HL-60 (cell line): ENCODE results near the gene INO80C.

Experiments used
- DNase-seq, 2 experiments: peaks; one replicate each; pipeline ENCODE4 v3.0.0-alpha.2; 2010 to 2020; ENCODE audit warnings: low read depth in 1 of 2, low spot score in 1 of 2
- H3K27ac ChIP-seq: fragments of 250-450 bp; sonication (Bioruptor Pico); replicated peaks from 2 replicates; pipeline ENCODE4 v1.5.1; 2020; ENCODE audit warnings: mild to moderate bottlenecking, moderate library complexity
- H3K27me3 ChIP-seq: fragments of 250-450 bp; sonication (Bioruptor Pico); 2 replicates; pipeline ENCODE4 v1.5.1; 2021; ENCODE audit warnings: mild to moderate bottlenecking, moderate library complexity; ENCODE audit not compliant: insufficient read depth, poor library complexity, severe bottlenecking
- H3K4me3 ChIP-seq: replicated peaks from 2 replicates; pipeline ENCODE4 v1.5.1; 2011; ENCODE audit warnings: mild to moderate bottlenecking, control low read depth, low read length; ENCODE audit not compliant: insufficient read depth
- CTCF ChIP-seq: IDR thresholded peaks from one replicate; pipeline ENCODE4 v1.5.1; 2011; ENCODE audit warnings: low read length, control low read depth, inconsistent platforms; ENCODE audit not compliant: insufficient read depth
- GABPA ChIP-seq: IDR thresholded peaks from 2 replicates; pipeline ENCODE4 v1.6.1; 2012; ENCODE audit warnings: low read depth
- POLR2AphosphoS5 ChIP-seq: IDR thresholded peaks from 2 replicates; pipeline ENCODE4 v1.6.1; 2012; ENCODE audit warnings: low read depth
- REST ChIP-seq: IDR thresholded peaks from 2 replicates; pipeline ENCODE4 v1.6.1; 2012; ENCODE audit warnings: low read depth; ENCODE audit not compliant: insufficient replicate concordance
- SPI1 ChIP-seq: IDR thresholded peaks from 2 replicates; pipeline ENCODE4 v1.6.1; 2012; ENCODE audit warnings: low read depth, mild to moderate bottlenecking, borderline replicate concordance

INO80C gene

GRCh38 chr18:35526495-35527059, 28.8 kb upstream of the INO80C start:
- Histone ChIP-seq H3K27ac (peak overlapping the region; percentile 29), H3K27me3 (no peaks in the 10 kb centered on the region), H3K4me3 (no peak overlapping the region)
- TF ChIP-seq GABPA, result no peak
- peak; percentile 45; the same call in 1 of the 2 replicates for TF ChIP-seq SPI1
- no peak for TF ChIP-seq REST
- TF ChIP-seq CTCF, result no peak
- DNase-seq, result peak in 1 of 2 experiments; percentile 80

GRCh38 chr18:35525795-35526494, 28.2 kb upstream of the INO80C start:
- H3K4me3 ChIP-seq, result no peak overlapping the region
- peak; percentile 36 to 67 for DNase-seq
- H3K27me3 ChIP-seq, result no peaks in the 10 kb centered on the region
- no peak for TF ChIP-seq REST
- no peak for TF ChIP-seq SPI1
- TF ChIP-seq GABPA, result no peak
- no peak; the same call in 1 of the 2 replicates for TF ChIP-seq POLR2AphosphoS5
- no peak for TF ChIP-seq CTCF
- peak overlapping the region; percentile 29 for H3K27ac ChIP-seq

- peak in 1 of 2 experiments; percentile 63 for DNase-seq
Measured at GRCh38 chr18:35524226-35524625, 26.5 kb upstream of the INO80C start.

More at GRCh38 chr18:35524226-35524625, 26.5 kb upstream of the INO80C start:
- peak overlapping the region; percentile 43 for H3K27ac ChIP-seq
- no peaks in the 10 kb centered on the region for H3K27me3 ChIP-seq
- no peak overlapping the region for H3K4me3 ChIP-seq
- TF ChIP-seq SPI1 (0 out of 2 replicates have a peak, but pooled peaks have one; percentile 13), CTCF (no peak)
